Upper lobe of left lung (tissue), 4 donors: ENCODE results near the gene CEP128.

ENCODE experiments used
- CTCF ChIP-seq, 6 experiments: fragments of 450-650 bp in 4 of 6; fragments of 200-600 bp in 2 of 6; sonication (generic) in 2 of 6; IDR thresholded peaks; one replicate each; pipeline ENCODE4 v1.5.1; 2016 to 2019; ENCODE audit warnings: antibody characterized with exemption in 6 of 6
- EP300 ChIP-seq, 4 donors: sonication (generic); formaldehyde crosslinking; IDR thresholded peaks; one replicate each; pipeline ENCODE4 v1.5.1; 2017; ENCODE audit warnings: antibody characterized with exemption in 4 of 4, control low read depth in 2 of 4
- POLR2A ChIP-seq, 4 donors: fragments of 450-650 bp; IDR thresholded peaks; one replicate each; pipeline ENCODE4 v1.5.1; 2016 to 2017; ENCODE audit warnings: antibody characterized with exemption in 4 of 4, mild to moderate bottlenecking in 2 of 4
- POLR2AphosphoS5 ChIP-seq, 2 donors: sonication (generic); formaldehyde crosslinking; IDR thresholded peaks; one replicate each; pipeline ENCODE4 v1.5.1; 2017; ENCODE audit warnings: antibody characterized with exemption in 2 of 2

- no peak for TF ChIP-seq POLR2AphosphoS5 (IDR thresholded peaks at IDR 0.05)
- no peak for TF ChIP-seq POLR2A (IDR thresholded peaks at IDR 0.05)
- TF ChIP-seq CTCF (IDR thresholded peaks at IDR 0.05), result no peak
- TF ChIP-seq EP300 (IDR thresholded peaks at IDR 0.05), result no peak
Observed at GRCh38 chr14:80902608-80903007, 38.9 kb downstream of the CEP128 start.
